GM20000 (cell line): ENCODE measurements around the gene RGL1.

Experiments
- DNase-seq: peaks from one replicate; pipeline ENCODE4 v3.0.0; 2012; ENCODE audit warnings: low spot score
- CTCF ChIP-seq: IDR thresholded peaks from 2 replicates; pipeline ENCODE4 v1.5.1; 2012; ENCODE audit warnings: mild to moderate bottlenecking, control low read depth; ENCODE audit errors: extremely low read depth, missing control alignments

Gene RGL1

DNA sequence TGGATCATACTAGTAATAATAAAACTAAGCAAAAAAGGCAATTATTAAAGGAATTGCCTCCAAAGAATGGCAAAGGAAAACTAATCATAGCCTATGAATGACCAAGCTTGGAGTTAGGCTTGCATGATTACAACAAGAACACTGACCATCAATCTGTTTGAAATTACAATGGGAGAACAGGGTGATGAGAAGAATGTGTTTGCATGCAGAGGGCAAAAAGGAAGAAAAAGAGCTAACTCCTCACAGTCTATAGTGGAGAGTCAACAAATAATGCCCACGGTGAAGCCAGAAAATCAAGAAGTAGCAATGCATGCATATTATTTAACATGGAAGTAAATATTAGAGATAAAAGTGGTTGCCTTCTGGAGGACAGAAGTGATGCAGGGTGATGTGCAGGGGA, 160.8 kb downstream of the RGL1 start:
- no peak for DNase-seq
- no peak for TF ChIP-seq CTCF

- DNase-seq = no peak
- TF ChIP-seq CTCF = no peak
These were observed 161.6 kb downstream of the RGL1 start for GRCh38 chr1:183966487-183966886.

GRCh38 chr1:183967914-183968313, 163.0 kb downstream of the RGL1 start:
- TF ChIP-seq CTCF = no peak
- DNase-seq = no peak

GRCh38 chr1:183968386-183968785, 163.5 kb downstream of the RGL1 start:
- TF ChIP-seq CTCF = no peak
- DNase-seq = no peak

DNA sequence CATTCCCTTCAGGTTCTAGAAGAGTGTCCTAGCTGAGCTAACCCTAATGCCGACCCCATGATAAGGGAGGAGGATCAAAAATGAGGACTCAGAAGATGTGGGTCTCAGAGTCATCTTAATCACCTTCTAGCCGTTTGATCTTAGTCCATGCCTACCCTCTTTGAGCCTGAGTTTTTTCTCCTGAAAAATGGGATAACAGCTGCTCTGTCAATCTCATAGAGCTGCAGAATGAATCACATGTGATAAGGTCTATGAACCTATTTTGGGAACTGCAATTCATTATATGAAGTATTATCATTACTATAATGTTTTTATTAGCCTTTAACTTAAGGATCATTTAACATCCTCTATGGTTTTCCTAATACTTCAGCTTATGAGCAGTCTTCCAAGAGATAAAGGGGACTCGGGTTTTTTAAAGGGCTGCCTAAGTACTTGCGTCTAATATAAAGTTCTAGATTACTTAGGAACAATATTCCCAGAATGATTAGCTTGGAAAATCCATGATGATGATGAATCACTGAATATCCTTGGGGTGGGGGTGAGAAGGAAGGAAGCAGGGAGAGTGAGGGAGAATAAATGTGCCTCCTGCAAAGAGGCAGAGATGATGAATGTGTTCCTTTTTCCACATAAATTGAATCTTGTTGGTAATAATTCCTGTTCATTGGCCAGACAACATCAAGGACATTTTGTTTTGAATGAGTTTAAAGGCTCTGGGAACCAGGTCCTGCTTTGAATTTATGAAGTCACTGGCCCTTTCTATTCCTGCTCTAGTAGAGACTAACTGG, 165.8 kb downstream of the RGL1 start:
- no peak for DNase-seq
- TF ChIP-seq CTCF = no peak

DNA sequence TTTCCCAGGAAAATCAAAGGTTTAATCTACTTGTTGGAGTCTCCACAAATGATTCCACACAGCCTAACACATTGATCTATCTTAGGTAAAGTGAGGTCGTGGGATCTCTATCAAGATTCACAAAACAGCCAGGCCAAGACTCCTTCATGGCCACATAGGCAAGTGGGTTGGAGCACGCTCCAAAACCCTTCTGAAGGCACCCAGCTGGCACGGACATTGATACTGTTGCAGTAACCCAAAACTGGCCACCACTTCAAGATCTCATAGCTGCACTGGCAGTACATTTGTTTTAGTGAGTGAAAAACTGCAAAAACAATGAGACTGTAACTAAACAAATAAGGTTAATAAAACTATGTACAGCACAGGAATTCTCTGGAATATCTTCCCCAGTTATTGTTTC, 170.7 kb downstream of the RGL1 start:
- no peak for DNase-seq
- TF ChIP-seq CTCF = no peak

- TF ChIP-seq CTCF = no peak
These were observed 172.8 kb downstream of the RGL1 start for GRCh38 chr1:183977717-183978116.

More at GRCh38 chr1:183977717-183978116, 172.8 kb downstream of the RGL1 start:
- no peak for DNase-seq
